GM18861 (cell line): ENCODE data around the gene SUFU.
A peak's percentile ranks its signal among the peaks of the same experiment; 100 is the strongest.
"Not testable (repeated sequence)": the region's sequence is repeated elsewhere in the genome, so short reads cannot be mapped to it uniquely, and the experiment has no call there.

Source experiments
- ATAC-seq: cut with Tn5 transposase; IDR thresholded peaks from one replicate; pipeline ENCODE4 v1.9.1; 2021; ENCODE audit not compliant: unreplicated experiment

The SUFU gene

DNA sequence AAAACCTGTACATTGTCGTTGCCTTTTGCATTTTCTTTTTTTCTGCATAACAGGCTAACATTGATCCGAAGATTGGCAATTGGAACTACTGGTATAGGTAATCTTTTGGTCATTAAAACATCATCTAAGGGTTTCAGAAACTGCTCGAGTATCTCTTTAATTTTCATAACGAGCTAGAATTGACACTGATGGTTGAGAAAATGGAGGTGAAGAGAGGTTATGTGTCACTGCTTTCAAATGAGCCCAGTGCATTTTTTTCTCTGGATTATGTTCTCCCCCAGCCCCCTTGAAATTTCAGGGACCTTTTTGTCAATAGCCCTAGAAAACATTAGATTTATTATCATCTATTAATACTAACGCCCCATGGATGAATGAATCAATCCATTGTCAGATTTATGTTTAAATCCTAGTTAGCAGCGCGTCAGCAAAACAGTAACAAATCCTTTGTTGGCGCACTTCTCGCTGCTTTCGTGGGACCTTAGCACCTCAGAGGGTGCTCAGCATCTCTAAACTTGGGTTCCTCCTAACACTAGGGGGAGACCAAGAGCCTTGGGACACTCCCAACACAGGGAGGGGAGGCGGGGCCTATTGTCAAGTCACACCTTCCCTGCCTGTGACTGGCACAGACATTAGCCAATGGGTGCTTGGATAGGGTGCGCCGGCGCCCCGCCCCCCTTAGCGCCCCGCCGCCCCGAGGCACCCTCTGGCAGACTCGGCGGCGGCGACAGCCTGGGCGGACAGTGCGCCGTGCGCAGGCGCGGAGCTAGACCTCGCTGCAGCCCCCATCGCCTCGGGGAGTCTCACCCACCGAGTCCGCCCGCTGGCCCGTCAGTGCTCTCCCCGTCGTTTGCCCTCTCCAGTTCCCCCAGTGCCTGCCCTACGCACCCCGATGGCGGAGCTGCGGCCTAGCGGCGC is at the start of gene SUFU:
Gene SUFU, plus strand, starts transcription at position 709 of the 915 bp plus-strand sequence. Its CDS starts 181 bp downstream, at position 890.
- ATAC-seq, result peak; percentile 47

DNA sequence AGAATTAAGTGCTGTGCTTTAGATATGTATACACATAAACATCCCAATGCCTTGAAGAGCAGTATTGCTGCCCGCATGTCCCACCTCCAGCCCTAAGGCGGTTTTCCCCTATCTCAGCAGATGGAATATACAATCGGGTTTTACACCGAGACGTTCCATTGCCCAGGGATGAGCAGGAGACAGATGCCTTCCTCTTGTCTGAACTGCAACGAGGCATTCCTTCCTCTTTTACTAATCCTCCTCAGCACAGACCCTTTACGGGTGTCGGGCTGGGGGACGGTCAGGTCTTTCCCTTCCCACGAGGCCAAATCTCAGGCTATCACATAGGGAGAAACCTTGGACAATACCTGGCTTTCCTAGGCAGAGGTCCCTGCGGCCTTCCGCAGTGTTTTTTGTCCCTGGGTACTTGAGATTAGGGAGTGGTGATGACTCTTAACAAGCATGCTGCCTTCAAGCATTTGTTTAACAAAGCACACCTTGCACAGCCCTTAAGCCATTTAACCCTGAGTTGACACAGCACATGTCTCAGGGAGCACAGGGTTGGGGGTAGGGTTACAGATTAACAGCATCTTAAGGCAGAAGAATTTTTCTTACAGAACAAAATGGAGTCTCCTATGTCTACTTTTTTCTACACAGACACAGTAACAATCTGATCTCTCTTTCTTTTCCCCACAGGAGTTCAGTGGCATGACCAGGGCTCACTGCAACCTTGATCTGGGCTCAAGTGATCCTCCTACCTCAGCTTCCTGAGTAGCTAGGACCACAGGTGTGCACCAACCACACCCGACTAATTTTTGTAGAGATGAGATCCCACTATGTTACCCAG is 48.9 kb upstream of the SUFU start:
- not testable (repeated sequence) for ATAC-seq

DNA sequence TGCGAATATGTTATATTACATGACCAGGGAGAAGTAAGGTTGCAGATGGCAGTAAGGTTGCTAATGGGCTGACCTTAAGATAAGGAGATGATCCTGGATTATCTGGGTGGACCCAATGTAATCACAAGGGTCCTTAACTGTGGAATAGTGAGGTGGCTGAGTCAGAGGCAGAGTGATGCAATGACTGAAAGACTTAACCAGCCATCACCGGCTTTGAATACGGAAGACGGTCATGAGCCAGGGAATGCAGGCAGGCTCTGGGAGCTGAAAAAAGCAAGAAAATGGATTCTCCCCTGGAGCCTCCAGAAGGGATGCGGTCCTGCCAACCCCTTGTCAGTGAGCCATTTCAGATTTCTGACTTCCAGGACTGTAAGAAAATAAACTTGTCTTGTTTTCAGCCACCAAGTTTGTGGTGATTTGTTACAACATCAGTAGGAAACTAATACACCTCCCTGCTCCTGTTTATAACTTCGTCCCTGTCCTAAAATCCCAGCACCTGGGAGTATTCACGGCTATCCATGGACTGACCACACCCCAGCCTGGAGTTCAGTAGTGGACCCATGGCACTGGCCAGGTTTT is 47.8 kb upstream of the SUFU start:
- no peak for ATAC-seq

DNA sequence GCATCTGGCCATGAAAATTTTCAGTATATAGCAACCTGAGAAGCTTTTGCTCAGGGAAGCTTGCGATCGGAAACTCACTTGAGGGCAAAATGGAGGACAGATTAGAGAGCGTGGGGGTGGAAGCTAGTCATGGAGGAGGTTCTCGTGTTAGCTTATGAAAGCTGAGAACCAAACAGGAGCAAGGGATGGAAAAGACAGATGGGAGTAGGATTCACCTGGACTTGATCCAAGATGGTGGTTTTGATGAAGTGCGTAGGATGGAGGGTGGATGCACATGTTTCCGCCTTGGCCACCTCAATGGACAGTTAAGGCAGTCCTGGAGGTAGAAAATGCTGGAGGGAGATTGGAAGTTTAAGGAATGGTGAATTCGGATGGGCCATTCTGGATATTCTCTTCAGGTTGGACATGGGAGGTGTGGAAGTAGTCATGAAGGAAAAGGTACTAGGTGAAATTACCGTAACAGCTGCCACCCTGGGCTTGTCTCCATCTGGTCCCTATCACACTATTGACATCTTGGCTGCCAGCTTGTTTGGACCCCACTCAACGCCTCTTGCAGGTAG is 46.1 kb upstream of the SUFU start:
- ATAC-seq, result no peak

DNA sequence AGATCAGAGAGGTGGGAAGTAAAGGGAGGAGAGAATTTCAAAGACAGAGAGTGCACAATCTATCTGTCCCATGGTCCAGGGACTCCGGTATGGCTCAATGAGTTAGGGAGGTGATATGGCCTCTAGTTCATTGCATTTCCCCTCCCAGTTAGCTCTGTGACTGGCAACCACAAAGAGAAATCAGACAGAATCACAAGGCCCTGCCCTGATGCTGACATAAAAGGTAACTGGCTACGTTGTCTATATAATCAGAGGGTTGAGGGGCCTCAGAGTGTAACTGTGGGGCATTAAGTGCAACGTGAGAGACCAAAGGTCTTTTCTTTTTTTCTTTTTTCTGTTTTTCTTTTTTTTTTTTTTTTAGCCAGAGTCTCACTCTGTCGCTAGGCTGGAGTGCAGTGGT is 45.1 kb upstream of the SUFU start:
- no peak for ATAC-seq

DNA sequence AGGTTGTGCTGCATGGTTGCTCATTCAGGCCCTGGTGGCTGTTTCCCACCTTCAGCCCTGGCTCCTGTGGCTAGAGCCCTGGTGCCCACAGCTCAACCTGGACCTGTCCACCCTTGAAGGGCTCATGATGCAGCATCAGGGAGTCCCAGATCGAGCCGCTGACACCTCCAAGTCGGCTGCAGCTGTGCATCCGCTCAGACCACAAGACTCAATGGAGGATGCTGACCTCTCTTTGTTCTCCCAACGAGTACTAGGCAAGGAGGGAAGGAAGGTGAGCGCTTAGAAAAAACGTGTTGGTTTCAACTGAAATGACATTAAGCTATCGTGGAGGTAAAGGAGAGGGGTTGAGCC is 43.0 kb upstream of the SUFU start:
- ATAC-seq, result peak; percentile 31

DNA sequence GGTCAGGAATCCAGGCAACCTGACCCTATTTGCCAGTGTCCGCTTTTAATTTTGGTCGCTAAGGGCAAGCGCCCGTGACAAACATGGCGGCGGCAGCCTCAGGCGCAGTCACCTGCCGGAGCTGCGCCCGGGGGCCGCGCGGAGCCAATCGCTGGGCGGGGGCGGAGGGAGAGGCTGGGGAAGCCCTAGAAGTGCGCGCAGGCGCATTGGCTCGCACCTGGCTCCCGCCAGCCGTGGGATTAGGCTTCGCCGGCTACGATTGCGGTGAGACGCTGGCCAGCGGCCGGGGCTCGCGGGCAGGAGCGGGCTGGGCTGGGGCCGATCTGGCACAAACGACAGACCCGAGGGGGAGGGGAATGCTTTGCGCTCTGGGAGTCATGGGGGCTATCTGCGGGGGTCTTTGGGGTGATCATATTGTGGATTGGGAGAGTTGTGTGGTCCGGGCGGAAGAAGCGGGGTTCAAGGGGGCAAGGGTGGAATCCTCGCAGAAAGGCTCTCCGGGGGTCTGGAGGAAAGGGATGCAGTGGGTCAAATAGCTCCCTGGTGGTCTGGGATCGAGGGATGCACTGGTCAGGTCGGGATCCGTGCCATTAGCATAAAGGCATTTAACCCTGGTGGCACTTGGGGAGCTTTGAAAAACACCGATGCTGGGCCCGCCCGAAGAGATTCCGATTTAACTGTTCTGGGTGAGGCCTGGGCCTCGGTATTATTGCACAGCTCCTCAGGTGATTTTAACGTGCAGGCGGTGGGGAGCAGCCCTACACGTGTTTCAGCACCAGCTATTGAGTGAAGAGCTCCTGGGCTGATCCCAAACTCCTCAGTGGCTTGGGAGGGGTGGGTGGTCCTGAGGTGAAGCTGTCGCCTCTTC is 42.4 kb upstream of the SUFU start:
- ATAC-seq, result peak; percentile 75

DNA sequence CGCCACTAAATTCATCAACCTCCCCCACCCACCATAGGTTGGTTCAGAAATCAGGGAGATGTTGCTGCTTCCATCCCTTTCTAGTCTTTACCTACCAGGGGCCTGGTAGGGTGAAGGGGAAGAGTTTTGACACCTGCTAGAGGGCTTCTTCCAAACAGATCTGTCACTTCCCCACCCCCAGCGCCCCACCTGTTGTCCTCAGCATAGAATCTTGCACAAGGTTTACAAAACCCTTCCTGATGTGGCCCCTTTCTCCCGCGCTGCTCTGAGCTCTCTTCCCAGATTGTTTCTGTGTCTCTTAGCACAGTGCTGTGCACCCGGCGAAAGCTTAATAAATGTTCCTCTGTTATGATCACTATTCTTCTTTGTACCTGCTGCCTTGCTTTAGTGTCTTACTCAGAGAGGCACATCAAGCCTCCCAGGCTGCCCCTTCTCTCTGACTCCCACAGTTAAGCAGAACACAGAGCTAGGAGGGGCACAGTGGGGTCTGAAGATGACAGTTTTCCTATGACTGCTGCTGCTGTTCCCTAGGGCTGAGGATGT is 41.2 kb upstream of the SUFU start:
- no peak for ATAC-seq

DNA sequence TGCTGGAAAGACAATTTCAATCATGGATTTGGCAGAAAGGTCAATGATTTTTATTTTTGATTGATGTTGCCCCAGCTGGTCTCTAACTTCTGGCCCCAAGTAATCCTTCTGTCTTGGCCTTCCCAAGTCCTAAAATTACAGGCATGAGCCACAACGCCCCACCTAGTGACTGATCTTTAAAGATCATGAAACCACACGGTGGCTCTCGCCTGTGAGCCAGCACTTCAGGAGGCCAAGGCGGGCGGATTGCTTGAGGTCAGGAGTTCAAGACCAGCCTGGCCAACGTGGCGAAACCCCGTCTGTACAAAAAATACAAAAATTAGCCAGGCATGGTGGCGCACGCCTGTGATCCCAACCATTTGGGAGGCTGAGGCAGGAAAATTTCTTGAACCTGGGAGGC is 39.8 kb upstream of the SUFU start:
- no peak for ATAC-seq

DNA sequence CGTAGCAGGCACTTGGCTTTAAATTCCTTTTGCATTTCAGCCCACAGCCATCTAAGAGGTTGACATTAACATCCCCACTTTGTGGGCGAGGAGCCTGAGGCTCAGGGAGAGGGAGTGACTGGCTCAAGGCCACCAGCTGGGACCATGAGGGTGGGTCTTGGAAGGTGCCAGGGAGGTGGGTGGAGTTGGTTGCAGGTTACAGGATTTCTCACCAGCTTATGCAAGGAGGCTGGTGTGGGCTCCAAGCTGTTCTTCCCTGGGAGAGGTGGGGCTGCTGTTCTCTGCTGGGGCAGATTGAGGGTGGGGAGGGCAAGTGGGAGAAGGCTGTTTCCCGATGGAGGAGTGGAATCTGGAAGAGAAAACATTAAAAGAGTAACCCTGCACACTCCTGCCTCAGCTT is 38.3 kb upstream of the SUFU start:
- no peak for ATAC-seq

DNA sequence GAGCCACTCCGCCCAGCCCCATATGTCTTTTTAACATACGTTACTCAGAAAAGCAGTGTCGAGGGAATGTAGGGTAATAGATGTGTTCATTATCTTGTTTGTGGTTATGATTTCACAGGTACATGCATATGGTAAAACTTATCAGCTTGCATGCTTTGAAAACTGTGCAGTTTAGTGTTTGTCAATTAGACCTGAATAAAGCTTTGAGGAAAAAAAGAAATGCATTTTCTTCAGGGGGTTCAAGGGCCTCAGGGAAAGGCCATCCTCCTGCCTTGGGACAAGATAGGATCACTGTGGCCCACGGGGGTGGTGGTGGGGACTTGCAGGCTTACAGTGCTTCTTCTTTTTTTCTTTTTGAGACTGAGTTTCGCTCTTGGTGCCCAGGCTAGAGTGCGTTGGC is 36.5 kb upstream of the SUFU start:
- no peak for ATAC-seq

DNA sequence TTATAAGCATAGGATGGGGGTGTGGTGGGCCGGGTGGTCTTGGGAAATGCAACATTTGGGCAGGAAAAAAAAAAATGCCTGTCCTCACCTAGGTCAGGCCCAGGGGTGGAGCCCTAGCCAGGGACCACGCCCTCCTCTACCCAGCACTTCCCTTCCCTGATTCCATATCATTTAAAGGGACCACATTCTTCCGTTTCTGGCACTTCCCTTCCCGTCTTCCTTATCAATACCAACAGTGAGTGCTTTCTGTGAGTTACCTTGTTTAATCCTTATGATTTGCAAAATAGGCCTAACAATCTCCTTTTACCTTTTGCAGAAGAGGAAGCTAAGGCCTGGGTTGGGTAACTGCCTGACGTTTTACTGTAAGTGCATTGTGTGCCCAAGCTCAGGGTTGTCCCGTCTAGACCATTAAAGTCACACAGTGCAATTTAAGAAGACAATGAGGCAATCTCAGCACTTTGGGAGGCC is 35.8 kb upstream of the SUFU start:
- no peak for ATAC-seq

DNA sequence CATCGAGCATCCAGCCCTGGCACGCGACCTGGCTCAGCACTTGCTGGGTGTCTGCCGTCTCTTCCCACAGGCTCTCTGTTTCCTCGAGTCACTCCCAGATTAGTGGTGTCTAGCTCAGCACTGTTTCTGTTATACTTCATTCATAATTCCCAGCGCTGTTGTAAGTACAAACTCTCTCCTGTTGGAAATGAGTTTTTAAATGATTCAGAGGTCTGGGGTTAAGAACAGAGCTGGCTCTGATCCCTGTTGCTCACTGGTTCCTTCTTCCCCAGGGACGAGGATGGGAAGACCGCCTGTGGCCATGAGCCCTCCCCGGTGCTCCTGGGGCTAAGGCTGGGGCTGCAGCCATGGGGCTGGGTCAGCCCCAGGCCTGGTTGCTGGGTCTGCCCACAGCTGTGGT is 35.1 kb upstream of the SUFU start:
- no peak for ATAC-seq

DNA sequence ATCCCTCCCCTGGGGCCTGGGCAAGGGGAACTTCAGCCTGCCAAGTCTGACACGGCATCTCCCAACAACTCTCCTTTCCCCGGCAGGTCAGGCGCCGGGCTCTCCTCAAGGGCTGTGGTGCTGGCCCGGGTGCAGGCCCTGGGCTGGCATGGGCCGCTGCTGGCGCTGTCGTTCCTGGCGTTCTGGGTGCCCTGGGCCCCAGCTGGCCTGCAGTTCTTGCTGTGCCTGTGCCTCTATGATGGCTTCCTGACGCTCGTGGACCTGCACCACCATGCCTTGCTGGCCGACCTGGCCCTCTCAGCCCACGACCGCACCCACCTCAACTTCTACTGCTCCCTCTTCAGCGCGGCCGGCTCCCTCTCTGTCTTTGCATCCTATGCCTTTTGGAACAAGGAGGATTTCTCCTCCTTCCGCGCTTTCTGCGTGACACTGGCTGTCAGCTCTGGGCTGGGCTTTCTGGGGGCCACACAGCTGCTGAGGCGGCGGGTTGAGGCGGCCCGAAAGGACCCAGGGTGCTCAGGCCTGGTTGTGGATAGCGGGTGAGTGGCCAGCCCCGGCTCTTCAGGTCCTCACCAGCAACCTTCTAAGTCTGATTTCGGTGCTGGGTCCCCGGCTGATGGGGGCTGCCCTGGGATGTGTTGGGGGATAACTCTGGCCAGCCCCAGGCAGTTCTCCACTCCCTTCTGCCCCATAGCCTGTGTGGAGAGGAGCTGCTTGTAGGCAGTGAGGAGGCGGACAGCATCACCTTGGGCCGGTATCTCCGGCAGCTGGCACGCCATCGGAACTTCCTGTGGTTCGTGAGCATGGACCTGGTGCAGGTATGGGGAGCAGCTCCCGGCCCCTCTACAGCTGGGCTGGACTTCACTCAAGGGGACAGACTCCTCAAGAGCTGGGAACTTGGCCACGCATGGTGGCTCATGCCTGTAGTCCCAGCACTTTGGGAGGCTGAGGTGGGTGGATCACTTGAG is 32.9 kb upstream of the SUFU start:
- ATAC-seq, result no peak

DNA sequence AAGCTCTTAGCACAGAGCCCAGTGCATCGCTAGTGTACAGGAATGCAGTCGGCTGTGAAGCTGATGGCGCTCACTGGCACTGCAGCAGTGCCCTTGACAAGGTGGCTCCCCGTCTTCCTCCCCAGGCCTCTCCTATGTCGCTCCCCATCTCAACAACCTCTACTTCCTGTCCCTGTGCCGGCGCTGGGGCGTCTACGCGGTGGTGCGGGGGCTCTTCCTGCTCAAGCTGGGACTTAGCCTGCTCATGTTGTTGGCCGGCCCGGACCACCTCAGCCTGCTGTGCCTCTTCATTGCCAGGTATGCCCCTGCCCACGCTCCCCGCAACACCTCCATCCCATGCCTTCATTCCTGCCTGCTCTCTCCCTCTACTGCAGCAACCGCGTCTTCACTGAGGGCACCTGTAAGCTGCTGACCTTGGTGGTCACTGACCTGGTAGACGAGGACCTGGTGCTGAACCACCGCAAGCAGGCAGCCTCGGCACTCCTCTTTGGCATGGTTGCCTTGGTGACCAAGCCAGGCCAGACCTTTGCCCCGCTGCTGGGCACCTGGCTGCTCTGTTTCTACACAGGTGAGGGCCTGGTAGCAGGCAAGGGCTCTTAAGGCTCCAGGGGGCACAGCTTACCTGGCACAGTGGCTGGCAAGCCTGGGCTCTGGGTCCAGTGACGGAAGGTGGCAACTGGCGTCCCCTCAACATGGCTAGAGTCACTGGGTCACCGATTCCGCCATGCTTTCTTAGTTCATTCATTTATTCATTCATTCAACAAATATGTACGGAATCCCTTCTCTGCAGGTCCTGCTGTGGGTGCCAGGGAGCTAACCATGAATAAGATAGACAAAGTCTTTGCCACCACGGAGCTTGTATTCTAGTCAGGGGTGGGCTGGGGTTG is 30.1 kb upstream of the SUFU start:
- no peak for ATAC-seq

DNA sequence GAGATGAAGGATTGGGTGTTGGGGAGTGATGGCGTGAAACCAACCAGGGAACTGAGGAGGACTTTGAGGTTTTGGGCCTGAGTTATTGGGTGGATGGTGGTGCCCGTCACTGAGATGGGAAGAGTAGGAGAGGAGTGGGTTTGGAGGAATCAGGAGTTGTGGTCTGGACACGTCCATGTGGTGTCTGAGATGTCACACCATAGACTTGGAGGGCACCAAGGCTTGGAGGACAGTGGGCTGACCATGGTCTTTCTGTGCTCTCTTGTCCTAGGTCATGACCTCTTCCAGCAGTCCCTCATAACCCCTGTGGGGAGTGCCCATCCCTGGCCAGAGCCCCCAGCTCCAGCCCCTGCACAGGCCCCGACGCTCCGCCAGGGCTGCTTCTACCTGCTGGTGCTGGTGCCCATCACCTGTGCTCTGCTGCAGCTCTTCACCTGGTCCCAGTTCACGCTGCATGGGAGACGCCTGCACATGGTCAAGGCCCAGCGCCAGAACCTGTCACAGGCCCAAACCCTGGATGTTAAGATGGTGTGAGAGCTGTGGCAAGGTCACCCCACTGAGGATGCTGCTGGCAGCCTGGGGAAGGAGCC is 28.2 kb upstream of the SUFU start:
- no peak for ATAC-seq

DNA sequence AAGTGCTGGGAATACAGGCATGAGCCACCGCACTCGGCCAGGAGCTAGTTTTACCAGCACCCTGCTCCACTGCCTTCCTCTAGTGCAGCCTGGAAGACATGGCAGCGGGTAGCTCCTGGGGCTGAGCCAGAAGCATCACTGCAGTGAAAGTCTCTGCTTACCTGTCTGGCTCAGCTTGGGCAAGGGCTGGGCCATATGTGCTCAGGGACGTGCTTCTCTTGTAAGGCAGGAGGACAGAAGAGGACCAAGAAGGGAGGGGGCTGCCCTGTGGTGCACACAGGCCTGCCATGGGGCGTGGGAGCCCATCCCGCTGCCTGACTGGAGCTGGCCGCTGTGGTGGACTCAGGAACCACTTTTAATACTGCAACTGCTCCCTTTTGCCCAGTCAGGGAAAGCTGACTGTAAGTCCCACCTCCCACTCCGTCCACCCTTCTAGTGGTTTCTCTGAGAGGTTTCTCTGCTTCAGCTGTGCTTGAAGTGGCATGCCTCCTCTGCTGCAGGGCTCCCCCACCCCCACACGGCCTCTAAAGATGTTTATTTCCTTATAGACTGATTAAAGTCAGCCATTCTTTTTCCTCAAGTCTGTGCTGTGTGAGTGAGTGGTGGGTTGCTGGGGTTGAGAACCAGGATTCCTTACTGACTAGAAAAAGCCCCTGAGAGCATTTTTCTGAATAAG is 27.2 kb upstream of the SUFU start:
- no peak for ATAC-seq
